Measurements from ENCODE around the gene OBSL1.

OBSL1 gene

DNA sequence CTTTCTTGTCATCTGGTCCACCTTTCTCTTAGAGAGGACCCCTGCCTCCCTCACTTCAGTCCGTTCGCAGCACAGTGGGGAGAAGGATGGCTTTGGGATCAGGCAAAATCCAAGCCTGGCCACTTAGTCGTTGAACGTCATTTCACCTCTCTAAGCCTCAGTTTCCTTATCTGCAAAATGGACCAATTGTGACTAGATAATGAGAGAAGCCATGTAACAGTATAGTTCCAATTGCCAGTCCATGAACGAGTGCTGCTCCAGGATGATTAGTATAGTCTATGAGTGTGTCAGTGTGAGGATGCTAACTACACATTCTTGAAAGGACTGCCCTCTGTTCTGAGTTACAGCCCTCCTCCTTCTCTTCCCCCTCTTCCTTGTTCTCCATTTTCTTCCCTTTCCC, 1.8 kb upstream of the OBSL1 start:
- TF ChIP-seq, protein P1, sequence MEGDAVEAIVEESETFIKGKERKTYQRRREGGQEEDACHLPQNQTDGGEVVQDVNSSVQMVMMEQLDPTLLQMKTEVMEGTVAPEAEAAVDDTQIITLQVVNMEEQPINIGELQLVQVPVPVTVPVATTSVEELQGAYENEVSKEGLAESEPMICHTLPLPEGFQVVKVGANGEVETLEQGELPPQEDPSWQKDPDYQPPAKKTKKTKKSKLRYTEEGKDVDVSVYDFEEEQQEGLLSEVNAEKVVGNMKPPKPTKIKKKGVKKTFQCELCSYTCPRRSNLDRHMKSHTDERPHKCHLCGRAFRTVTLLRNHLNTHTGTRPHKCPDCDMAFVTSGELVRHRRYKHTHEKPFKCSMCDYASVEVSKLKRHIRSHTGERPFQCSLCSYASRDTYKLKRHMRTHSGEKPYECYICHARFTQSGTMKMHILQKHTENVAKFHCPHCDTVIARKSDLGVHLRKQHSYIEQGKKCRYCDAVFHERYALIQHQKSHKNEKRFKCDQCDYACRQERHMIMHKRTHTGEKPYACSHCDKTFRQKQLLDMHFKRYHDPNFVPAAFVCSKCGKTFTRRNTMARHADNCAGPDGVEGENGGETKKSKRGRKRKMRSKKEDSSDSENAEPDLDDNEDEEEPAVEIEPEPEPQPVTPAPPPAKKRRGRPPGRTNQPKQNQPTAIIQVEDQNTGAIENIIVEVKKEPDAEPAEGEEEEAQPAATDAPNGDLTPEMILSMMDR (IDR thresholded peaks at IDR 0.05; ENCODE audit: extremely low read depth, insufficient read depth, missing control alignments), result no peak
- DNase-seq (ENCODE audit: low spot score), result no peak
- in situ Hi-C loops (cut with MboI; ENCODE audit: low pct_unique_long_range_greater_than_20kb, low sequenced_read_pairs, unreplicated experiment), result no loop called here

DNA sequence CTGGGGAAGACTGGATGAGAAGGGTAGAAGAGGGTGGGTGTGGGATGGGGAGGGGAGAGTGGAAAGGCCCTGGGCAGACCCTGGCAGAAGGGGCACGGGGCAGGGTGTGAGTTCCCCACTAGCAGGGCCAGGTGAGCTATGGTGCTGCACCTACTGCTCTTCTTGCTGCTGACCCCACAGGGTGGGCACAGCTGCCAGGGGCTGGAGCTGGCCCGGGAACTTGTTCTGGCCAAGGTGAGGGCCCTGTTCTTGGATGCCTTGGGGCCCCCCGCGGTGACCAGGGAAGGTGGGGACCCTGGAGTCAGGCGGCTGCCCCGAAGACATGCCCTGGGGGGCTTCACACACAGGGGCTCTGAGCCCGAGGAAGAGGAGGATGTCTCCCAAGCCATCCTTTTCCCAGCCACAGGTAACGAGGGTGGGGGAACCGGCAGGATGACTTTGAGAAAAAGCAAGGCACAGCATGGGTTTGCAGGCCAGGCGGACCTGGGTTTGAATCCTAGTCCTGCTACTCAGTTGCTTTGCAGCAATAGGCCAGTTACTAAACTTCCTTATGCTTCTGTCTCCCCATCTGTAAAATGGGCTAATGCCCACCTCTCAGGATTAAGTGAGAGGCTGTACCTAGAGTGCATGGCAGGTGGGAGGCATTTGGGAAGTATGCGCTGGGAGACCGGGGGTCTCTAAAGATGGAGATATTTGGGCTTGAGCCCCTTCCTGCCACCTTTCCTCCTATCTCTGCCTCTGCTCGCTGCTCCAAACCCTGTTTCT, 1.1 kb upstream of the OBSL1 start, which contains the start of gene INHA:
Gene INHA (plus strand): TSS at position 74 of the 765 bp plus-strand sequence. CDS start 65 bp downstream, at position 139.
- peak; percentile 26 for DNase-seq (ENCODE audit: low spot score)
- in situ Hi-C loops (cut with MboI; ENCODE audit: low pct_unique_long_range_greater_than_20kb, low sequenced_read_pairs, unreplicated experiment), result no loop called here
- TF ChIP-seq, protein P1 (IDR thresholded peaks at IDR 0.05; ENCODE audit: extremely low read depth, insufficient read depth, missing control alignments), result no peak

DNA sequence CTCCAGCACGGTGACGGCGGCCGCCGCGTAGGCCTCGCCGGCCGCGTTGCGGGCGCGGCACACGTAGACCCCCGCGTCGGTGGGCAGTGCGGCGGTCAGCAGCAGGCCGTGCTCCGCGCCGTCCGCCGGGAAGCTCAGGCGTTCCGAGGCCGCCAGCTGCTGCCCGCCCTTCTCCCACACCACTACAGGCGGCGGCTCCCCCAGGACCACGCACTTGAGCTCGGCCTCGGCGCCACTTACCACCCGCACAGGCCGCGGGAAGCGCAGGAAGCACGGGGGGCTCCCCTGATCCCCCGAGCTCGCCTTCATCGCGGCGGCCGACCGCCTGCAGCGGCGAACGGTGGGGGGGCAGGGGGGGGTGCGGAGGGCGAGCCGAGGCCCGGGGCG, 422 bp downstream of the OBSL1 start:
- peak; percentile 47 for DNase-seq (ENCODE audit: low spot score)
- TF ChIP-seq, protein P1 (IDR thresholded peaks at IDR 0.05; ENCODE audit: extremely low read depth, insufficient read depth, missing control alignments), result no peak
- in situ Hi-C loops (cut with MboI; ENCODE audit: low pct_unique_long_range_greater_than_20kb, low sequenced_read_pairs, unreplicated experiment), result no loop called here

DNA sequence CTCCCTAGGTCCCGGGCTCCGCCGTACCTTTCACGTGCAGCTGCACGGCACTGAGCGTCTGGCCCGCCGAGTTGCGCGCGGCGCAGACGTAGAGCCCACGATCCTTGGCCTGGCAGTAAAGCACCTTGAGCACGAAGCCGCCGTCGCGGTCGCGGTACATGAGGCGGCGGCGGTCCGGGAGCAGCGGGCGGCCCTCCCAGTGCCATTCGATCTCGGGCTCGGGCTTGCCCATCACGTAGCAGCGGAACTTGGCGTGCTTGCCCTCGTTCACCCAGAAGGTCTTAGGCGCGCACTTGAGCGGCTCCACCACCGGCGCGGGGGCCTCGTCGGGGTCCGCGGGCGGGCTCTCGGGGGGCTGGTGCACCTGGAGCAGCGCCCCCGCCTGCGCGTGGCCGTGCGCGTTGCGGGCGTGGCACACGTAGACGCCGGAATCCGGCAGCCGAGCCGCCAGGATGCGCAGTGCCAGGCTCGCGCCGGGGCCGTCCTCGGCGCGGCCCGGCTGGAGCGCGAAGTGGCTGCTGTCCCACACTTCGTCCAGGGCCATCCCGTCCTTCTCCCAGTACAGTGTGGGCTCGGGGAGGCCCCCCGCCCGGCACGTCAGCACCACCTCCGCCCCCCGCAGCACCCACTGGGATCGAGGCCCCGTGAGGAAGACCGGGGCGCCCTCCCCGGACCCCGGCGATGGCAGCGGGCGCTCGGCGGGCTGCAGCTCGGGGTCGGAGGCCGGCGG, 980 bp downstream of the OBSL1 start:
- in situ Hi-C loops (cut with MboI; ENCODE audit: low pct_unique_long_range_greater_than_20kb, low sequenced_read_pairs, unreplicated experiment), result no loop called here
- TF ChIP-seq, protein P1 (IDR thresholded peaks at IDR 0.05; ENCODE audit: extremely low read depth, insufficient read depth, missing control alignments), result no peak
- no peak for DNase-seq (ENCODE audit: low spot score)

DNA sequence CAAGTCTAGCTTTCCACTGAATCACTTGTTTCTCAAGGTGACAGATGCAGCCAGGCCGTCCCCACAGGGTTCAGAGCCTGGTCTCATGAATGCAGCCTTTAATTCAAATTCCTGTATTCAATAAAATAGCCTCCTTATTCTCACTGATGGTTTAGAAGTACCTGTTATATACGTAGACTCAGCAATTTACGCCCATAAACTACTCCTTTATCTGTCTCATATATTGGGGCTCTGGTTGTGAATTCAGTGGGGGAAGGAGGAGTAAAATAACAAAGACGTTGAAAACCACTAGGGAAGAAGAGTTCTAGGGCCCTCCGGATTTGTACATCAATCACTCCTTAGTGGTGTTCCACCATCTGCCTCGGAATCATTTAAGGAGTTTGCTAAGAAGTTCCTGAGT, 1.7 kb downstream of the OBSL1 start:
- no peak for DNase-seq (ENCODE audit: low spot score)
- in situ Hi-C loops (cut with MboI; ENCODE audit: low pct_unique_long_range_greater_than_20kb, low sequenced_read_pairs, unreplicated experiment), result no loop called here
- TF ChIP-seq, protein P1 (IDR thresholded peaks at IDR 0.05; ENCODE audit: extremely low read depth, insufficient read depth, missing control alignments), result no peak

DNA sequence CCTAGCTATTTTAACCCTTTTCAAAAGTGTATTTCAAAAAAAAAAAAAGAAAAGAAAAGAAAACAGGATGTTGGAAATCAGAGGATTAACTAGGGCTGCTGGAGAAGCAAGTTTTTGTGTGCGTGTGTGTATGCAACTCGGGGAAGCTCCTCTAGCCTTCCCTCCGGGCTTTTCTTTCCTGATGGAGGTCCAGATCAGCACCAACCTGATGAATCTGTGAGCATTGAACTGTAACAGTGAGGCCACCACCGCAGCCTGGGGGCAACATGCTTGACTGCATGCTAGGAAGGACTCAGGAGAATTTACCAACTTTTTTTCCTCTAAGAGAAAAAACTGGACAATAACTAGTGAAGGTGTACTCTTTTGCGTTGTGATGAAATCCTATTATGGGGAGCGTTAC, 2.3 kb downstream of the OBSL1 start:
- TF ChIP-seq, protein P1 (IDR thresholded peaks at IDR 0.05; ENCODE audit: extremely low read depth, insufficient read depth, missing control alignments), result no peak
- DNase-seq (ENCODE audit: low spot score), result no peak
- in situ Hi-C loops (cut with MboI; ENCODE audit: low pct_unique_long_range_greater_than_20kb, low sequenced_read_pairs, unreplicated experiment), result no loop called here
